Panc1 (cell line): Measurements from ENCODE around the gene CBX3. TPM values are rescaled to one million over a fixed set of nuclear protein-coding genes. Genes with fewer than 3 reads are reported as not detected.

Source experiments
- ATAC-seq: fragments of 200-7000 bp; cut with Tn5 transposase; 2 replicates; pipeline ENCODE4 v1.9.1; 2020; ENCODE audit warnings: mild to moderate bottlenecking, moderate library complexity
- BruUV-seq: library from RNA; stranded (reverse); fragments of 400-500 nt; replicated peaks from 2 replicates; lab custom pipeline; 2021; lab: Mats Ljungman, UMichigan
- CTCF ChIA-PET: fragments of 300-600 bp; sonication (Branson Sonifier 250); formaldehyde crosslinking; loops from one replicate; lab custom pipeline; 2022; ENCODE audit warnings: antibody characterized with exemption; lab: Charles Lee
- POLR2A ChIA-PET: fragments of 300-600 bp; sonication (Branson Sonifier 250); formaldehyde crosslinking; loops from one replicate; lab custom pipeline; 2022; ENCODE audit warnings: antibody characterized with exemption; lab: Charles Lee
- DNase-seq: peaks from one replicate; pipeline ENCODE4 v3.0.0-alpha.2; 2010; ENCODE audit warnings: low read depth, low spot score
- H3K27ac ChIP-seq: 2 replicates; pipeline ENCODE4 v1.5.1; 2011; ENCODE audit warnings: mild to moderate bottlenecking, low read length, inconsistent platforms
- H3K27me3 ChIP-seq: fragments of 200-500 bp; sonication (Bioruptor generic); 2 replicates; pipeline ENCODE4 v1.6.0; 2014; ENCODE audit warnings: low read length, inconsistent platforms; ENCODE audit not compliant: control insufficient read depth, insufficient read depth
- H3K36me3 ChIP-seq: fragments of 200-500 bp; sonication (Bioruptor generic); 2 replicates; pipeline ENCODE4 v1.5.1; 2014; ENCODE audit warnings: inconsistent platforms, mild to moderate bottlenecking, low read length, moderate library complexity; ENCODE audit not compliant: control insufficient read depth, insufficient read depth
- H3K4me1 ChIP-seq: 2 replicates; pipeline ENCODE4 v1.5.1; 2011; ENCODE audit warnings: inconsistent platforms, mild to moderate bottlenecking, low read length, moderate library complexity; ENCODE audit not compliant: control insufficient read depth, insufficient read depth
- H3K4me3 ChIP-seq, 2 experiments: 2 replicates each; pipeline ENCODE4 v1.5.1; 2011 to 2012; ENCODE audit warnings: low read depth in 2 of 2, low read length in 2 of 2, mild to moderate bottlenecking in 2 of 2, inconsistent platforms in 1 of 2, moderate library complexity in 1 of 2
- H3K9me3 ChIP-seq: fragments of 200-500 bp; sonication (Bioruptor generic); 2 replicates; pipeline ENCODE4 v1.5.1; 2014; ENCODE audit warnings: low read depth, mild to moderate bottlenecking, inconsistent platforms, low read length, moderate library complexity; ENCODE audit not compliant: control insufficient read depth, insufficient read depth
- POLR2AphosphoS5 ChIP-seq: IDR thresholded peaks from 2 replicates; pipeline ENCODE4 v1.6.1; 2012; ENCODE audit warnings: mild to moderate bottlenecking, low read depth, low read length, moderate library complexity
- SIN3A ChIP-seq: IDR thresholded peaks from 2 replicates; pipeline ENCODE4 v1.6.1; 2012; ENCODE audit warnings: low read depth, mild to moderate bottlenecking, low read length, moderate library complexity, borderline replicate concordance; ENCODE audit not compliant: insufficient read depth
- TCF7L2 ChIP-seq: IDR thresholded peaks from 2 replicates; pipeline ENCODE4 v1.6.1; 2011; ENCODE audit warnings: mild to moderate bottlenecking, low read depth, low read length, inconsistent platforms
- in situ Hi-C: cut with HindIII; loops from 2 replicates; pipeline ENCODE4 v1.10.0; 2016; ENCODE audit warnings: low sequenced_read_pairs, low pct_unique_long_range_greater_than_20kb
- intact Hi-C: fragments of 100-400 bp; cut with micrococcal nuclease; formaldehyde crosslinking; loops from one replicate; pipeline ENCODE4 v1.10.0; 2022; ENCODE audit not compliant: unreplicated experiment
- total RNA-seq: library from RNA; stranded (reverse); gene quantifications from one replicate; pipeline ENCODE4 v1.2.1, GENCODE V29; 2021; ENCODE audit not compliant: unreplicated experiment
- TF ChIP-seq, protein P1 (sequence below): fragments of 450-650 bp; IDR thresholded peaks from 2 replicates; pipeline ENCODE4 v1.5.1; 2017; ENCODE audit warnings: mild to moderate bottlenecking
- TF ChIP-seq, protein P2 (sequence below), 2 experiments: IDR thresholded peaks; 2 replicates each; pipeline ENCODE4 v1.6.1; 2011 to 2012; ENCODE audit warnings: low read depth in 2 of 2, control low read depth in 1 of 2, low read length in 1 of 2, mild to moderate bottlenecking in 1 of 2, moderate library complexity in 1 of 2; ENCODE audit not compliant: insufficient read depth in 1 of 2

Gene CBX3
- total RNA-seq, 1 experiment from 2014 or later, result 308 TPM

DNA sequence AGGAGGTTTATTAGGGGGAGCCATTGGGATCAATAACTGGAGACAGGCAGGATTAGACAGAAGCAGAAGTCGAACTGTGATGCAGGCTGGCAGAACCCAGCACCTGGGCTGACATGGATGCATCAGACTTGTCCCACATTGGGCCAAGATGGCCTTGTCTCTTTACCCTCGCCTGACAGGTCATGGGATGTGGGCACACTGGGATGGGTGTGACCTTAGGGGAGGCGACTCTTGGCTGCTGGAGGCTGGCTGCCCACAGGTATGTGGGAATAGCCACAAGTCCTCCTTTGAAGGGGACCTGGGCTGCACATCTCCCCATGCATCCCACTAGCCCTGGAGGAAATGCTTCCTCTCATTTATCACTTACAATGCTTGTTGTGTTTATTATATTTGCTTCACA lies 32.3 kb upstream of the CBX3 start:
- TF ChIP-seq TCF7L2, result no peak
- no peak for TF ChIP-seq POLR2AphosphoS5
- no peak for TF ChIP-seq SIN3A
- TF ChIP-seq, protein P1, sequence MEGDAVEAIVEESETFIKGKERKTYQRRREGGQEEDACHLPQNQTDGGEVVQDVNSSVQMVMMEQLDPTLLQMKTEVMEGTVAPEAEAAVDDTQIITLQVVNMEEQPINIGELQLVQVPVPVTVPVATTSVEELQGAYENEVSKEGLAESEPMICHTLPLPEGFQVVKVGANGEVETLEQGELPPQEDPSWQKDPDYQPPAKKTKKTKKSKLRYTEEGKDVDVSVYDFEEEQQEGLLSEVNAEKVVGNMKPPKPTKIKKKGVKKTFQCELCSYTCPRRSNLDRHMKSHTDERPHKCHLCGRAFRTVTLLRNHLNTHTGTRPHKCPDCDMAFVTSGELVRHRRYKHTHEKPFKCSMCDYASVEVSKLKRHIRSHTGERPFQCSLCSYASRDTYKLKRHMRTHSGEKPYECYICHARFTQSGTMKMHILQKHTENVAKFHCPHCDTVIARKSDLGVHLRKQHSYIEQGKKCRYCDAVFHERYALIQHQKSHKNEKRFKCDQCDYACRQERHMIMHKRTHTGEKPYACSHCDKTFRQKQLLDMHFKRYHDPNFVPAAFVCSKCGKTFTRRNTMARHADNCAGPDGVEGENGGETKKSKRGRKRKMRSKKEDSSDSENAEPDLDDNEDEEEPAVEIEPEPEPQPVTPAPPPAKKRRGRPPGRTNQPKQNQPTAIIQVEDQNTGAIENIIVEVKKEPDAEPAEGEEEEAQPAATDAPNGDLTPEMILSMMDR, result no peak
- TF ChIP-seq, protein P2, sequence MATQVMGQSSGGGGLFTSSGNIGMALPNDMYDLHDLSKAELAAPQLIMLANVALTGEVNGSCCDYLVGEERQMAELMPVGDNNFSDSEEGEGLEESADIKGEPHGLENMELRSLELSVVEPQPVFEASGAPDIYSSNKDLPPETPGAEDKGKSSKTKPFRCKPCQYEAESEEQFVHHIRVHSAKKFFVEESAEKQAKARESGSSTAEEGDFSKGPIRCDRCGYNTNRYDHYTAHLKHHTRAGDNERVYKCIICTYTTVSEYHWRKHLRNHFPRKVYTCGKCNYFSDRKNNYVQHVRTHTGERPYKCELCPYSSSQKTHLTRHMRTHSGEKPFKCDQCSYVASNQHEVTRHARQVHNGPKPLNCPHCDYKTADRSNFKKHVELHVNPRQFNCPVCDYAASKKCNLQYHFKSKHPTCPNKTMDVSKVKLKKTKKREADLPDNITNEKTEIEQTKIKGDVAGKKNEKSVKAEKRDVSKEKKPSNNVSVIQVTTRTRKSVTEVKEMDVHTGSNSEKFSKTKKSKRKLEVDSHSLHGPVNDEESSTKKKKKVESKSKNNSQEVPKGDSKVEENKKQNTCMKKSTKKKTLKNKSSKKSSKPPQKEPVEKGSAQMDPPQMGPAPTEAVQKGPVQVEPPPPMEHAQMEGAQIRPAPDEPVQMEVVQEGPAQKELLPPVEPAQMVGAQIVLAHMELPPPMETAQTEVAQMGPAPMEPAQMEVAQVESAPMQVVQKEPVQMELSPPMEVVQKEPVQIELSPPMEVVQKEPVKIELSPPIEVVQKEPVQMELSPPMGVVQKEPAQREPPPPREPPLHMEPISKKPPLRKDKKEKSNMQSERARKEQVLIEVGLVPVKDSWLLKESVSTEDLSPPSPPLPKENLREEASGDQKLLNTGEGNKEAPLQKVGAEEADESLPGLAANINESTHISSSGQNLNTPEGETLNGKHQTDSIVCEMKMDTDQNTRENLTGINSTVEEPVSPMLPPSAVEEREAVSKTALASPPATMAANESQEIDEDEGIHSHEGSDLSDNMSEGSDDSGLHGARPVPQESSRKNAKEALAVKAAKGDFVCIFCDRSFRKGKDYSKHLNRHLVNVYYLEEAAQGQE (IDR thresholded peaks at IDR 0.05; ENCODE audit: insufficient read depth in 1 of 2, low read depth in 2 of 2, low read length in 1 of 2), result no peak
- ChIA-PET CTCF (no interaction called here), POLR2A (interaction anchor here (0.6 kb wide), 1 partner anchor 74 kb away, joined by 3 read pairs; no protein-coding TSS in a partner anchor)
- Histone ChIP-seq H3K27ac (no peak overlapping the region), H3K4me3 (no peak overlapping the region), H3K9me3 (no peaks in the 10 kb centered on the region), H3K4me1 (peaks cover 20% of the 10 kb centered on the region), H3K27me3 (no peaks in the 10 kb centered on the region), H3K36me3 (no peaks in the 10 kb centered on the region)
- in situ Hi-C loops, result no loop called here
- ATAC-seq (no peak), DNase-seq (no peak)
- intact Hi-C loops, result no loop called here
- BruUV-seq, result no TSS peak

DNA sequence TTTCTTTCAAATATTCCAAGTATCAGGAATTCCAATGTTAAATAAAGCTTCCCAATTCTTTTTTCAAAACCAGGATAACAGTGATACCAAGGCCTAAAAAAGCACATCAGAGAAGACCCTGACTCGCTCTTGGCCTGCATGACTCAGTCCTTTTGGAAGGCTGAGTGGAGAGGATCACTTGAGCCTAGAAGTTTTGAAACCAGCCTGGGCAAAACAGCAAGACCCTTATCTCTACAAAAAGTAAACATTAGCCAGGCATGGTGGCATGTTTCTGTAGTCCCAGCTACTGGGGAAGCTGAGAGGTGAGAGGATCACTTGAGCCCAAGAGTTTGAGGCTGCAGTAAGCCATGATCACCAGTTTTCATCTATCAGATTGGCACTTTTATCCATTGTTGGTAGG lies 30.9 kb upstream of the CBX3 start:
- H3K4me1 ChIP-seq, result peaks cover 20% of the 10 kb centered on the region
- H3K27me3 ChIP-seq, result no peaks in the 10 kb centered on the region
- no peak overlapping the region for H3K4me3 ChIP-seq
- in situ Hi-C loops, result no loop called here
- H3K36me3 ChIP-seq, result no peaks in the 10 kb centered on the region
- DNase-seq, result no peak
- no peak for ATAC-seq
- TF ChIP-seq, protein P2 (IDR thresholded peaks at IDR 0.05; ENCODE audit: insufficient read depth in 1 of 2, low read depth in 2 of 2, low read length in 1 of 2), result no peak
- TF ChIP-seq TCF7L2 (no peak), SIN3A (no peak), POLR2AphosphoS5 (no peak)
- TF ChIP-seq, protein P1, result no peak
- POLR2A ChIA-PET, result no interaction called here
- H3K9me3 ChIP-seq, result no peaks in the 10 kb centered on the region
- H3K27ac ChIP-seq, result no peak overlapping the region
- no TSS peak for BruUV-seq
- CTCF ChIA-PET, result no interaction called here
- intact Hi-C loops, result no loop called here
